Loucy (cell line): ENCODE data around the gene C1QTNF9B.

Experiments
- EZH2phosphoT487 ChIP-seq: fragments of 200-600 bp; IDR thresholded peaks from 2 replicates; pipeline ENCODE4 v1.6.1; 2018; ENCODE audit warnings: antibody characterized with exemption, mild to moderate bottlenecking, moderate library complexity, borderline replicate concordance
- TF ChIP-seq, protein P1 (sequence below): fragments of 200-600 bp; sonication (generic); conservative IDR thresholded peaks from 2 replicates; pipeline ENCODE4 v1.5.1; 2014; ENCODE audit warnings: mild to moderate bottlenecking, antibody characterized with exemption, low read length

DNA sequence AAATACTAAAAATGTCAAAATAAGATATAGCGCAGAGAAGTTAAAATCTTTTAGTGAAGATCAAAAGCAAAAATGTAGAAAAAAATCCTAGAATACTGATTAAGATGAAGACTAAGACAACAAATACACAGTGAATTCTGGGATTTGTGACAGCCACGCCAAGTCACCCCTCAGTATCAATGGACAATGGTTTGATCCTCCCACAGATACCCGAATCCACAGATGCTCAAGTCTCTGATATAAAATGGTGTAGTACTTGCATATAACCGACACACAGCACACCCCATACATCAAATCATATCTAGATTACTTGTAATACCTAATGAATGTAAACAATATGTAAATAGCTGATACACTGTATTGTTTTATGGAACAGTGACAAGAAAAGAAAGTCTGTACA is 14.0 kb downstream of the C1QTNF9B start:
- TF ChIP-seq, protein P1, sequence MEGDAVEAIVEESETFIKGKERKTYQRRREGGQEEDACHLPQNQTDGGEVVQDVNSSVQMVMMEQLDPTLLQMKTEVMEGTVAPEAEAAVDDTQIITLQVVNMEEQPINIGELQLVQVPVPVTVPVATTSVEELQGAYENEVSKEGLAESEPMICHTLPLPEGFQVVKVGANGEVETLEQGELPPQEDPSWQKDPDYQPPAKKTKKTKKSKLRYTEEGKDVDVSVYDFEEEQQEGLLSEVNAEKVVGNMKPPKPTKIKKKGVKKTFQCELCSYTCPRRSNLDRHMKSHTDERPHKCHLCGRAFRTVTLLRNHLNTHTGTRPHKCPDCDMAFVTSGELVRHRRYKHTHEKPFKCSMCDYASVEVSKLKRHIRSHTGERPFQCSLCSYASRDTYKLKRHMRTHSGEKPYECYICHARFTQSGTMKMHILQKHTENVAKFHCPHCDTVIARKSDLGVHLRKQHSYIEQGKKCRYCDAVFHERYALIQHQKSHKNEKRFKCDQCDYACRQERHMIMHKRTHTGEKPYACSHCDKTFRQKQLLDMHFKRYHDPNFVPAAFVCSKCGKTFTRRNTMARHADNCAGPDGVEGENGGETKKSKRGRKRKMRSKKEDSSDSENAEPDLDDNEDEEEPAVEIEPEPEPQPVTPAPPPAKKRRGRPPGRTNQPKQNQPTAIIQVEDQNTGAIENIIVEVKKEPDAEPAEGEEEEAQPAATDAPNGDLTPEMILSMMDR = no peak
- TF ChIP-seq EZH2phosphoT487 = no peak
